Measurements from ENCODE around the gene RALY. TPM values are rescaled to one million over a fixed set of nuclear protein-coding genes. Genes with fewer than 3 reads are reported as not detected.

RALY gene
- total and polyA plus RNA-seq, 2 donors (not counting 3 experiments of a cell fraction or from before 2014, with no cell fraction given): 142 to 146 TPM

- Histone ChIP-seq H3K4me1 (ENCODE audit: control insufficient read depth, extremely low read depth, insufficient read depth, low read length) (no peaks in the 10 kb centered on the region), H3K9ac (replicated peaks; ENCODE audit: extremely low read depth, insufficient read depth, low read length) (no peak overlapping the region), H3K27me3 (ENCODE audit: control insufficient read depth in 2 of 2, insufficient read depth in 2 of 2, low read length in 2 of 2) (no peaks in the 10 kb centered on the region), H3K4me3 (replicated peaks in 1 of 3; ENCODE audit: insufficient read depth in 1 of 3, low read depth in 1 of 3, low read length in 3 of 3) (no peak overlapping the region), H3K36me3 (ENCODE audit: control insufficient read depth in 2 of 2, extremely low read depth in 1 of 2, insufficient read depth in 2 of 2, low read length in 2 of 2) (no peaks in the 10 kb centered on the region), H3K9me1 (replicated peaks; ENCODE audit: control insufficient read depth, extremely low read depth, insufficient read depth, low read length) (no peaks in the 10 kb centered on the region), H3K9me3 (replicated peaks; ENCODE audit: control insufficient read depth, insufficient read depth, low read length) (no peaks in the 10 kb centered on the region), H4K20me1 (replicated peaks; ENCODE audit: control insufficient read depth, extremely low read depth, insufficient read depth, low read length) (peaks cover 7% of the 10 kb centered on the region), H3K79me2 (ENCODE audit: control insufficient read depth, insufficient read depth, low read length) (peaks cover 62% of the 10 kb centered on the region), H3K4me2 (ENCODE audit: insufficient read depth, low read length) (no peak overlapping the region), H2AFZ (ENCODE audit: low read depth, low read length) (no peak overlapping the region), H3K27ac (ENCODE audit: insufficient read depth, low read depth, low read length) (no peak overlapping the region)
- intact Hi-C loops (cut with micrococcal nuclease): no loop called here
- TF ChIP-seq CTCF (IDR thresholded peaks at IDR 0.05; ENCODE audit: extremely low read depth in 1 of 2, insufficient read depth in 1 of 2, low read depth in 1 of 2, low read length in 2 of 2) (no peak), EZH2 (IDR thresholded peaks at IDR 0.05; ENCODE audit: borderline replicate concordance, low read depth, low read length, severe bottlenecking) (no peak), GATA2 (IDR thresholded peaks at IDR 0.05; ENCODE audit: insufficient read depth, insufficient read length, low read depth, low read length) (no peak), FOS (IDR thresholded peaks at IDR 0.05; ENCODE audit: borderline replicate concordance, insufficient read depth, low read length) (no peak), MYC (IDR thresholded peaks at IDR 0.05; ENCODE audit: low read depth, low read length) (no peak), JUN (IDR thresholded peaks at IDR 0.05; ENCODE audit: borderline replicate concordance, insufficient read depth, insufficient read length, low read depth) (no peak), POLR2AphosphoS5 (IDR thresholded peaks at IDR 0.05; ENCODE audit: insufficient read depth, low read depth, low read length) (no peak), POLR2A (IDR thresholded peaks at IDR 0.05; ENCODE audit: low read depth, low read length) (no peak), MAX (IDR thresholded peaks at IDR 0.05; ENCODE audit: insufficient read depth, insufficient read length) (no peak)
- no TSS peak for BruUV-seq (replicated peaks)
- DNase-seq (ENCODE audit: low read depth, low spot score): no peak
- CTCF ChIA-PET: no interaction called here
- FAIRE-seq: no peak
- POLR2A ChIA-PET: no interaction called here
- dilution Hi-C loops (cut with MboI; ENCODE audit: extremely low pct_ligation_motif_present, low sequenced_read_pairs): no loop called here
Measured at GRCh38 chr20:34061695-34062094, 68.0 kb downstream of the RALY start.

All from endothelial cell of umbilical vein (primary cell).